HG02970 (cell line): ENCODE data around the gene CCDC86.

ENCODE experiments used
- ATAC-seq: cut with Tn5 transposase; IDR thresholded peaks from one replicate; pipeline ENCODE4 v1.9.1; 2021; ENCODE audit warnings: mild to moderate bottlenecking, moderate library complexity, moderate number of reproducible peaks; ENCODE audit not compliant: unreplicated experiment, low FRiP score

The CCDC86 gene

GRCh38 chr11:60852117-60852981 is 10.4 kb downstream of the CCDC86 start:
- ATAC-seq, result no peak

- ATAC-seq, result no peak
Measured at GRCh38 chr11:60852982-60853950, 11.4 kb downstream of the CCDC86 start.

GRCh38 chr11:60854140-60854846 is 12.4 kb downstream of the CCDC86 start:
- no peak for ATAC-seq

GRCh38 chr11:60854847-60855725 is 13.2 kb downstream of the CCDC86 start:
- no peak for ATAC-seq

GRCh38 chr11:60855726-60856633 is 14.1 kb downstream of the CCDC86 start, which contains the start of gene PTGDR2:
Gene PTGDR2 (minus strand): TSS chr11:60855950. CDS start chr11:60853722, 2,228 bp downstream.
- ATAC-seq, result no peak

GRCh38 chr11:60857378-60858232 is 15.7 kb downstream of the CCDC86 start:
- no peak for ATAC-seq

- ATAC-seq, result no peak
Measured at GRCh38 chr11:60858236-60858635, 16.3 kb downstream of the CCDC86 start.

GRCh38 chr11:60858731-60859464 is 17.0 kb downstream of the CCDC86 start:
- ATAC-seq, result no peak

- ATAC-seq, result no peak
Measured at GRCh38 chr11:60859616-60860250, 17.8 kb downstream of the CCDC86 start.

- ATAC-seq, result no peak
Measured at GRCh38 chr11:60860943-60861342, 19.0 kb downstream of the CCDC86 start.

- no peak for ATAC-seq
Measured at GRCh38 chr11:60862171-60862570, 20.3 kb downstream of the CCDC86 start.

GRCh38 chr11:60863550-60864521 is 21.9 kb downstream of the CCDC86 start:
- ATAC-seq, result no peak

- ATAC-seq, result no peak
Measured at GRCh38 chr11:60864856-60865513, 23.1 kb downstream of the CCDC86 start.

- ATAC-seq, result no peak
Measured at GRCh38 chr11:60866911-60867870, 25.3 kb downstream of the CCDC86 start, which contains the start of gene ZP1. Gene ZP1 (plus strand): TSS chr11:60867542. CDS start chr11:60867562, 20 bp downstream.
